ENCODE measurements around the gene TBC1D3B.

DNA sequence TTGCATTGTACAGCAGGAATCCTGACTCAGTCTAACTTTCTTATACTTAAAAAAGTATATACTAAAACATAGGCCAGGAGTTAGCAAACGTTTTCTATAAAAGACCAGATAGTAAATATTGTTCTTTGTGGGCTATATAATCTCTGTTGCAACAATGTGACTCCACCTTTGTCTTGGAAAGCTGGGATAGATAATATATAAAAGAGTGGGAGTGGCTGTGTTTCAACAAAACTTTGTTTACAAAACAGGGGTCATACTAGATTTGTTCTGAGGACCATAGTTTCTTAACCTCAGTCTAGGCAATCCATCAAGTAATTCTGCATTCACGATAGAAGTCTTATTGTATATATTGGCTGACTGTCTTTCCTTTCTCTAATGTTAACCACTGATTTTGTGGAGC is 9.0 kb upstream of the TBC1D3B start:
- TF ChIP-seq, protein P1, sequence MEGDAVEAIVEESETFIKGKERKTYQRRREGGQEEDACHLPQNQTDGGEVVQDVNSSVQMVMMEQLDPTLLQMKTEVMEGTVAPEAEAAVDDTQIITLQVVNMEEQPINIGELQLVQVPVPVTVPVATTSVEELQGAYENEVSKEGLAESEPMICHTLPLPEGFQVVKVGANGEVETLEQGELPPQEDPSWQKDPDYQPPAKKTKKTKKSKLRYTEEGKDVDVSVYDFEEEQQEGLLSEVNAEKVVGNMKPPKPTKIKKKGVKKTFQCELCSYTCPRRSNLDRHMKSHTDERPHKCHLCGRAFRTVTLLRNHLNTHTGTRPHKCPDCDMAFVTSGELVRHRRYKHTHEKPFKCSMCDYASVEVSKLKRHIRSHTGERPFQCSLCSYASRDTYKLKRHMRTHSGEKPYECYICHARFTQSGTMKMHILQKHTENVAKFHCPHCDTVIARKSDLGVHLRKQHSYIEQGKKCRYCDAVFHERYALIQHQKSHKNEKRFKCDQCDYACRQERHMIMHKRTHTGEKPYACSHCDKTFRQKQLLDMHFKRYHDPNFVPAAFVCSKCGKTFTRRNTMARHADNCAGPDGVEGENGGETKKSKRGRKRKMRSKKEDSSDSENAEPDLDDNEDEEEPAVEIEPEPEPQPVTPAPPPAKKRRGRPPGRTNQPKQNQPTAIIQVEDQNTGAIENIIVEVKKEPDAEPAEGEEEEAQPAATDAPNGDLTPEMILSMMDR (IDR thresholded peaks at IDR 0.05; ENCODE audit: borderline replicate concordance, extremely low read depth, low read length, poor library complexity, severe bottlenecking): no peak
- no peak for TF ChIP-seq EZH2 (IDR thresholded peaks at IDR 0.05; ENCODE audit: borderline replicate concordance, low read depth, low read length, severe bottlenecking)

Measured in DND-41 (cell line).